OCI-LY7 (cell line): ENCODE data around the gene BPIFA3.

ENCODE experiments used
- CTCF ChIP-seq: fragments of 200-600 bp; sonication (generic); conservative IDR thresholded peaks from 2 replicates; pipeline ENCODE4 v1.5.1; 2014; ENCODE audit warnings: mild to moderate bottlenecking, antibody characterized with exemption, low read length, moderate library complexity, mixed read lengths
- EZH2phosphoT487 ChIP-seq: fragments of 200-600 bp; sonication (generic); IDR thresholded peaks from 2 replicates; pipeline ENCODE4 v1.6.1; 2018; ENCODE audit warnings: low read depth, borderline replicate concordance, mild to moderate bottlenecking, mixed run types, antibody characterized with exemption, low read length, moderate library complexity, mixed read lengths

GRCh38 chr20:33275215-33275614, 58.1 kb downstream of the BPIFA3 start:
- TF ChIP-seq CTCF: no peak
- TF ChIP-seq EZH2phosphoT487: no peak
